GM10266 (cell line): ENCODE data around the gene CHRNA3.

Experiments
- DNase-seq: peaks from one replicate; pipeline ENCODE4 v3.0.0; 2012; ENCODE audit errors: extremely low spot score
- CTCF ChIP-seq: IDR thresholded peaks from 2 replicates; pipeline ENCODE4 v1.5.1; 2012; ENCODE audit warnings: mild to moderate bottlenecking, low read depth; ENCODE audit not compliant: control insufficient read depth, insufficient read depth; ENCODE audit errors: missing control alignments

CHRNA3 gene

GRCh38 chr15:78620527-78621421 lies at the start of gene CHRNA3:
Gene CHRNA3 (minus strand): TSS chr15:78620996. CDS start chr15:78620794, 202 bp downstream.
- DNase-seq: no peak
- no peak for TF ChIP-seq CTCF

GRCh38 chr15:78668987-78669386 lies 48.2 kb upstream of the CHRNA3 start:
- no peak for TF ChIP-seq CTCF

GRCh38 chr15:78667578-78668236 lies 46.9 kb upstream of the CHRNA3 start:
- no peak for TF ChIP-seq CTCF
- DNase-seq: no peak

More at GRCh38 chr15:78668987-78669386, 48.2 kb upstream of the CHRNA3 start:
- no peak for DNase-seq

GRCh38 chr15:78666010-78666409 lies 45.2 kb upstream of the CHRNA3 start:
- no peak for TF ChIP-seq CTCF
- DNase-seq: no peak

GRCh38 chr15:78663703-78664102 lies 42.9 kb upstream of the CHRNA3 start:
- no peak for DNase-seq
- TF ChIP-seq CTCF: no peak

GRCh38 chr15:78662028-78662427 lies 41.2 kb upstream of the CHRNA3 start:
- TF ChIP-seq CTCF: no peak
- DNase-seq: no peak

- DNase-seq: no peak
- TF ChIP-seq CTCF: no peak
Observed at GRCh38 chr15:78661001-78661400, 40.2 kb upstream of the CHRNA3 start.
